Cardiac fibroblast (primary cell): Measurements from ENCODE around the gene SEMA3A.

Experiments
- DNase-seq, 2 donors: peaks; one replicate each; pipeline versions ENCODE4 v3.0.0 to v3.0.0-alpha.2; 2010; ENCODE audit warnings: low read depth in 2 of 2
- H3K4me3 ChIP-seq, 2 donors: replicated peaks in 1 of 2; 1 replicate in 1 of 2; 2 replicates in 1 of 2; pipeline ENCODE4 v1.5.1; 2011; ENCODE audit warnings: low read depth in 2 of 2, low read length in 2 of 2, mild to moderate bottlenecking in 2 of 2, moderate library complexity in 1 of 2
- TF ChIP-seq, protein P1 (sequence below): IDR thresholded peaks from one replicate; pipeline ENCODE4 v1.5.1; 2011; ENCODE audit warnings: low read depth, mild to moderate bottlenecking, low read length, inconsistent platforms

SEMA3A gene

GRCh38 chr7:84108787-84109186 lies 85.8 kb downstream of the SEMA3A start:
- TF ChIP-seq, protein P1, sequence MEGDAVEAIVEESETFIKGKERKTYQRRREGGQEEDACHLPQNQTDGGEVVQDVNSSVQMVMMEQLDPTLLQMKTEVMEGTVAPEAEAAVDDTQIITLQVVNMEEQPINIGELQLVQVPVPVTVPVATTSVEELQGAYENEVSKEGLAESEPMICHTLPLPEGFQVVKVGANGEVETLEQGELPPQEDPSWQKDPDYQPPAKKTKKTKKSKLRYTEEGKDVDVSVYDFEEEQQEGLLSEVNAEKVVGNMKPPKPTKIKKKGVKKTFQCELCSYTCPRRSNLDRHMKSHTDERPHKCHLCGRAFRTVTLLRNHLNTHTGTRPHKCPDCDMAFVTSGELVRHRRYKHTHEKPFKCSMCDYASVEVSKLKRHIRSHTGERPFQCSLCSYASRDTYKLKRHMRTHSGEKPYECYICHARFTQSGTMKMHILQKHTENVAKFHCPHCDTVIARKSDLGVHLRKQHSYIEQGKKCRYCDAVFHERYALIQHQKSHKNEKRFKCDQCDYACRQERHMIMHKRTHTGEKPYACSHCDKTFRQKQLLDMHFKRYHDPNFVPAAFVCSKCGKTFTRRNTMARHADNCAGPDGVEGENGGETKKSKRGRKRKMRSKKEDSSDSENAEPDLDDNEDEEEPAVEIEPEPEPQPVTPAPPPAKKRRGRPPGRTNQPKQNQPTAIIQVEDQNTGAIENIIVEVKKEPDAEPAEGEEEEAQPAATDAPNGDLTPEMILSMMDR = no peak
- H3K4me3 ChIP-seq = no peak overlapping the region
- no peak for DNase-seq

DNA sequence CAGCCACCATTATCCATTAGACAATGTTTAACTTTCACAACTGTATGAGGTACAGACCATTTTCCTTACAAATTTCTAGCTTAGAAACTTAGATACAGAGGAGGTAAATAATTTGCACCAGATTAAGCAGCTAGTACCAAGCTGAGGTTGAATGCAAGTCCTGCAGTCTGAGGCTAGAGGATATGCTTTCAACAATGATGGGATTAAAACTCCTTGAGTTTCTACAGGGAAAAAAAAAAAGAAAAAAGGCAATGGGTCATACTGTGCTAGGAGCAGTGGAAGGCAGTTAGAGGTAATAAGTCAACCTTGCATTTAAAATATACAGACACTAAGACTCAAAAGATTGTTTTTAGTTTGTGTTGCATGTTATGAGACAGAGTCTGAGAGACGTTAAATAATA lies 86.5 kb downstream of the SEMA3A start:
- TF ChIP-seq, protein P1 = no peak
- H3K4me3 ChIP-seq = no peak overlapping the region

DNA sequence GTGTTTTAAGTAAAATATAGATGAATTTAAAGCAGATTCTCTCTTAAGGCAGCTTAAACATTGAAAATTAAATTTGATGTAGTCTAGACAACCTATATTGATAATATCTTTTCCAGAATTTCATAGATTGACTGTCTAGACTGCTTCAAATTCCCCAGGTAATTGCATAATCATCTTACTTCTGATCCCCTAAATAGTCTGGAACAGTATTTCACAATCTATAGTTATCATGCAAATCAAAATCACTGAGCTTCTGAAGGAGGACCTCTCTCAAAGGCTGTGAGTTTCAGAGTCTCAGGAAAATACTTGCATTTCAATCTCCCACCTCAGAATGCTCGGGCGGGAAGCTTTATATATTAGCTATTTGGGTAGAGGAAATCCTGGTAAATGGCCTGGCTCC lies 87.3 kb downstream of the SEMA3A start:
- TF ChIP-seq, protein P1 = no peak
- DNase-seq = no peak
- H3K4me3 ChIP-seq = no peak overlapping the region

More for the DNA sequence above, 86.5 kb downstream of the SEMA3A start:
- no peak for DNase-seq

- H3K4me3 ChIP-seq = no peak overlapping the region
- TF ChIP-seq, protein P1 = no peak
- no peak for DNase-seq
These were observed 88.3 kb downstream of the SEMA3A start for GRCh38 chr7:84106291-84106690.

DNA sequence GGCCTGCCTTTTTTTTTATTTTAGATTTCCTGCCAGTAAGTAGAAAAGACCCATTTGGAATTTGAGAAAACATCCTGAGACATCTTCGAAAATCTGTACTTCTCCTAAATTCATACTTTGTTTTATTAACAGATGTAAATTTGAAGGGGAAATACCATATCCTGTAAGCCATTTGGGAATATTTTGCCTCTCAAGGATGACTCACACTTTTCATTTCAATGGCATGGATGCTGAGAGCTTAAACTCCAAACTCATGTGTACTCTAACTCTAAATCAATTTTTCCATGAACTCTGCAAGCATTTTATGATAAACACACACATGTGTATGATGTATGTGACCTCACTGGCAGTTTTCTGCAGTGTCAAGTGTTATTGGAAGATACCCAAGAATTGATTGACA lies 89.0 kb downstream of the SEMA3A start:
- H3K4me3 ChIP-seq = no peak overlapping the region
- DNase-seq = peak; percentile 39 to 60
- TF ChIP-seq, protein P1 = no peak

DNA sequence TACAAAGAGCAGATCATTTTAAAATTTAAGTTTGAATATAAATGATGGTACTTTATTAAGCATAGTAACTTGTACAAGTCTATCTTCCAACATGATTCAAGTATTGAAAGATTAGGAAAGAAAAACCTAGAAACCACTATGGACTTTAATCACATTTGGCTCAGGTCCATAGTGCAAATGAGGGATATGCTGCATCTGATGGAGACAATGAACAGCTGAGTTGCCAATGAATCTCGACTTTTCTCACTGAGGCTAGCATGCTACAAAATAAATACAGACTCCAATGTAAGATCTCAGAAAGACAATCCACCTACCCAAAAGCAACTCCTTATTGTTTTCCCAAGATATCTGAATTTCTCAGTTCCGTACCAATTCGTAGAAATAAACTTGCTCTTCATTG lies 89.8 kb downstream of the SEMA3A start:
- TF ChIP-seq, protein P1 = no peak
- H3K4me3 ChIP-seq = no peak overlapping the region
- DNase-seq = no peak

DNA sequence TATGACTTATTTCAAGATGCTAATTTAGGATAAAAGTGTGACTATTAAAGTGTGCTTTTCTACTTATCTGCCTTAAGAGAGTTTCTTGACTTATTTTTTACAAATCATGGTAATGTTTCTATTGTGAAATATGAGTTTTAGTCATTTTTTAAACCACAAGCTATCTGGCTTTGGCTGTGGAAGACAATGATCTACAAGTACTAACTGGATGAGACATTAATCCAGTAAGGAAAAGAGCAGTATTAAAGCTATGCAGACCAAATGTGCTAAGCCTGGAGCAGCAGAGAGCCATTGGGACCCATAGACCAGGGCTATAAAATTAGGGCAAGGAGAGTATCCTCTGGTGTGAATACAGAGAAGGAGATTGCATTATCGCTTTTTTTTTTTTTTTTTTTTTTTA lies 92.4 kb downstream of the SEMA3A start:
- no peak overlapping the region for H3K4me3 ChIP-seq
- TF ChIP-seq, protein P1 = no peak
- DNase-seq = peak; percentile 66 to 70
